Stomach (tissue), 9 donors: ENCODE data around the gene RPL28. TPM values are rescaled to one million over a fixed set of nuclear protein-coding genes. Genes with fewer than 3 reads are reported as not detected.
"Not testable (repeated sequence)": the region's sequence is repeated elsewhere in the genome, so short reads cannot be mapped to it uniquely, and the experiment has no call there.

Source experiments
- DNase-seq, 2 donors: peaks; one replicate each; pipeline versions ENCODE4 v3.0.0 to v3.0.0-alpha.2; 2013 to 2019
- H3K27ac ChIP-seq, 5 donors: fragments of 200-600 bp in 4 of 5; sonication (generic) in 4 of 5; one replicate each; pipeline ENCODE4 v1.5.1; 2013 to 2019; ENCODE audit warnings: mild to moderate bottlenecking in 1 of 5, moderate library complexity in 1 of 5
- H3K27me3 ChIP-seq, 3 donors: fragments of 200-600 bp; sonication (generic); one replicate each; pipeline ENCODE4 v1.5.1; 2017 to 2019; ENCODE audit warnings: mixed run types in 1 of 3
- H3K36me3 ChIP-seq, 4 donors: fragments of 200-600 bp; sonication (generic); 1 replicate in 3 of 4; 2 replicates in 1 of 4; pipeline ENCODE4 v1.5.1; 2016 to 2019
- H3K4me1 ChIP-seq, 4 donors: fragments of 200-600 bp; sonication (generic); one replicate each; pipeline ENCODE4 v1.5.1; 2016 to 2019
- H3K4me3 ChIP-seq, 4 donors: fragments of 200-600 bp; sonication (generic) in 3 of 4; one replicate each; pipeline ENCODE4 v1.5.1; 2016 to 2019; ENCODE audit warnings: mild to moderate bottlenecking in 1 of 4
- H3K9me3 ChIP-seq, 4 donors: fragments of 200-600 bp; sonication (generic); one replicate each; pipeline ENCODE4 v1.5.1; 2016 to 2019
- CTCF ChIP-seq, 7 experiments: fragments of 450-650 bp in 4 of 7; fragments of 200-600 bp in 3 of 7; sonication (generic) in 3 of 7; IDR thresholded peaks; one replicate each; pipeline ENCODE4 v1.5.1; 2016 to 2019; ENCODE audit warnings: antibody characterized with exemption in 7 of 7, control low read depth in 2 of 7, mild to moderate bottlenecking in 1 of 7
- EP300 ChIP-seq: sonication (generic); formaldehyde crosslinking; IDR thresholded peaks from one replicate; pipeline ENCODE4 v1.6.1; 2017; ENCODE audit warnings: antibody characterized with exemption
- POLR2A ChIP-seq, 4 donors: fragments of 450-650 bp; IDR thresholded peaks; one replicate each; pipeline ENCODE4 v1.6.1; 2016; ENCODE audit warnings: antibody characterized with exemption in 4 of 4, control low read depth in 2 of 4, mild to moderate bottlenecking in 1 of 4, moderate library complexity in 1 of 4
- POLR2AphosphoS5 ChIP-seq, 3 donors: sonication (generic); formaldehyde crosslinking; IDR thresholded peaks; one replicate each; pipeline ENCODE4 v1.6.1; 2016; ENCODE audit warnings: antibody characterized with exemption in 3 of 3
- WGBS, 5 donors: extraction: QIAGEN DNeasy Blood & Tissue Kit in 3 of 5; methylation state at CpG; one replicate each; pipeline versions ENCODE4 v1.1.5 to v1.1.7; 2013 to 2018; 5-methylcytosine and 5-hydroxymethylcytosine counted together
- intact Hi-C: fragments of 100-400 bp; cut with DNase I; formaldehyde crosslinking; loops from one replicate; pipeline ENCODE4 v1.15.1; 2023; ENCODE audit warnings: low total_unique reads
- polyA plus RNA-seq, 3 donors: library from polyadenylated mRNA; stranded (reverse); fragments of 200-250 nt; gene quantifications; one replicate each; pipeline ENCODE4 v1.2.3, GENCODE V29; 2013
- total RNA-seq, 5 donors: library from RNA; depleted of rRNA; stranded (reverse); fragments of >200 nt; gene quantifications; one replicate each; pipeline versions ENCODE4 v1.1.0 to v1.2.3, GENCODE V29; 2014 to 2016
- donor health status: healthy with polysubstance abuse.
- donor health status: Bipolar disorder and iron deficiency.
- donor health status: healthy.

RPL28 gene
- total and polyA plus RNA-seq, 8 donors: 47.5 to 2,388 (median 624) TPM

- intact Hi-C loops: no loop called here
- Histone ChIP-seq H3K9me3 (no peaks in the 10 kb centered on the region), H3K4me3 (peak overlapping the region; percentile 88 to 99 (median 94)), H3K27me3 (no peaks in the 10 kb centered on the region), H3K36me3 (peaks cover 21 to 33% (median 30%) of the 10 kb centered on the region in 4 donors), H3K27ac (peak overlapping the region; percentile 95 to 99 (median 98)), H3K4me1 (peaks cover 15 to 26% (median 22%) of the 10 kb centered on the region in 4 donors)
- 0 to 1% (median 0%) methylated on average over 49 to 72 of the region's 72 CpGs for WGBS, 5 donors
- peak; percentile 98 to 100 for DNase-seq
- TF ChIP-seq CTCF (IDR thresholded peaks at IDR 0.05): no peak
- peak in 1 of 3 donors; percentile 93 for TF ChIP-seq POLR2AphosphoS5 (IDR thresholded peaks at IDR 0.05)
- TF ChIP-seq POLR2A (IDR thresholded peaks at IDR 0.05): peak in 1 of 4 donors; percentile 65
These were observed 22.2 kb downstream of the RPL28 start for GRCh38 chr19:55407800-55408532.

DNA sequence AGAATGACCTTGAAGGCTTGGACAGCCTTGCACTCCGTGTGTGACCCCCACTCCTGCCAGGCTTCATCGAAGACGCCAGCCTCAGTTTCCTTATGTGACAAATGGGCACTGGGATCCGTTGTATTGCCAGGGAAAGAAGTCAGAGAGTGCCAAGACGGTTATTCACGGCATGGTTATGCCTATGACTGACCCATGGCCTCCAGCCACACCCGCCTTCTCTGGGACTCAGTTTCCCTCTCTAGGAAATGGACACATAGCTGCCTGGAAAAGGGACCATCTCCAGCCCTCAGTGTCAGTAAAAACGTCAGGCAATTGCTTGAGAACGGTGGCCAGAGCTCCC lies 22.8 kb downstream of the RPL28 start:
- no peak for DNase-seq
- peak overlapping the region; percentile 83 to 99 (median 98) for H3K27ac ChIP-seq
- H3K4me3 ChIP-seq: peak overlapping the region; percentile 88 to 99 (median 94)
- no peaks in the 10 kb centered on the region for H3K9me3 ChIP-seq
- no peak for TF ChIP-seq CTCF (IDR thresholded peaks at IDR 0.05)
- no peak for TF ChIP-seq POLR2A (IDR thresholded peaks at IDR 0.05)
- no peak for TF ChIP-seq POLR2AphosphoS5 (IDR thresholded peaks at IDR 0.05)
- no peak for TF ChIP-seq EP300
- intact Hi-C loops: no loop called here
- H3K4me1 ChIP-seq: peaks cover 15 to 26% (median 22%) of the 10 kb centered on the region in 4 donors
- peaks cover 15 to 28% (median 24%) of the 10 kb centered on the region in 4 donors for H3K36me3 ChIP-seq
- 67 to 71% (median 68%) methylated on average over 4 to 9 of the region's 9 CpGs for WGBS, 5 donors
- H3K27me3 ChIP-seq: no peaks in the 10 kb centered on the region

GRCh38 chr19:55409179-55409578 lies 23.4 kb downstream of the RPL28 start:
- Histone ChIP-seq H3K27ac (peak overlapping the region in 1 of 5 donors; percentile 99), H3K4me1 (peaks cover 15 to 26% (median 22%) of the 10 kb centered on the region in 4 donors), H3K36me3 (peaks cover 14 to 21% (median 18%) of the 10 kb centered on the region in 4 donors)
- H3K27me3 ChIP-seq, intact Hi-C loops, H3K4me3 ChIP-seq, DNase-seq, H3K9me3 ChIP-seq: not testable (repeated sequence)
- 90 to 96% (median 95%) methylated on average over 8 of the region's 8 CpGs for WGBS, 5 donors

- Histone ChIP-seq H3K36me3 (peaks cover 8 to 13% (median 9%) of the 10 kb centered on the region in 4 donors), H3K27ac (no peak overlapping the region), H3K27me3 (no peaks in the 10 kb centered on the region), H3K4me3 (no peak overlapping the region), H3K9me3 (no peaks in the 10 kb centered on the region), H3K4me1 (peaks cover 15 to 25% (median 22%) of the 10 kb centered on the region in 4 donors)
- intact Hi-C loops: loop anchor here (10.0 kb wide), 1 partner anchor 105 kb away; no protein-coding TSS in a partner anchor
- 90 to 97% (median 94%) methylated on average over 2 of the region's 2 CpGs for WGBS, 5 donors
- TF ChIP-seq EP300 (no peak), POLR2AphosphoS5 (IDR thresholded peaks at IDR 0.05) (no peak), CTCF (IDR thresholded peaks at IDR 0.05) (no peak), POLR2A (IDR thresholded peaks at IDR 0.05) (no peak)
- no peak for DNase-seq
These were observed 24.4 kb downstream of the RPL28 start for GRCh38 chr19:55410168-55410567.

DNA sequence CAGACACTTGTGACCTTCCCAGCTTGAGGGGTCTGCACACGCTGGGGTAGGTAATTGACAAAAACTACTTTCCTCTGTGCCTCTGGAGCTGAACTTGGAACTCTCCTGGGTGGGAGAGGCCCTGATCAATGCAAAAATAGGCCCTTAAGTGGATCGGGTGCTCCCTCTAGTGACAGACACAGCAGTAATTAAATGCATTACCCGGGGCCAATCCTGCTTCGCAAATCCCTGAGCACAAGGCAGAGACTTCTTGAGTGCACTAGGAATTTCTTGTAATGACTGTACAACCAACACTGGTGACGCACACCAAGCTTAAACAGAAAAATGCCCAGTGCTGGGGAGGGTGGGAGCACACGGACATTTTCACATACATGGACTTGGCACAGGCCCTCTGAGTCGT lies 32.5 kb downstream of the RPL28 start:
- peaks cover 0 to 26% (median 0%) of the 10 kb centered on the region in 3 donors for H3K27me3 ChIP-seq
- TF ChIP-seq POLR2AphosphoS5 (IDR thresholded peaks at IDR 0.05) (peak in 1 of 3 donors; percentile 7), EP300 (no peak), POLR2A (IDR thresholded peaks at IDR 0.05) (no peak), CTCF (IDR thresholded peaks at IDR 0.05) (peak in 5 of 7 experiments; percentile 30 to 75 (median 57))
- H3K4me3 ChIP-seq: no peak overlapping the region
- DNase-seq: peak; percentile 57 to 92
- H3K4me1 ChIP-seq: no peaks in the 10 kb centered on the region
- no peak overlapping the region for H3K27ac ChIP-seq
- no peaks in the 10 kb centered on the region for H3K36me3 ChIP-seq
- H3K9me3 ChIP-seq: no peaks in the 10 kb centered on the region
- intact Hi-C loops: loop anchor here (5.0 to 10.0 kb wide), 2 partner anchors 113 to 276 kb away; no protein-coding TSS in a partner anchor
- WGBS, 5 donors: 12 to 21% (median 15%) methylated on average over 4 to 7 of the region's 7 CpGs
